D341Med (cell line): ENCODE data around the gene UBE2L3.
"Not testable (repeated sequence)": the region's sequence is repeated elsewhere in the genome, so short reads cannot be mapped to it uniquely, and the experiment has no call there.

ENCODE experiments used
- DNase-seq: peaks from one replicate; pipeline ENCODE4 v3.0.0; 2012; ENCODE audit warnings: low spot score

The UBE2L3 gene

DNA sequence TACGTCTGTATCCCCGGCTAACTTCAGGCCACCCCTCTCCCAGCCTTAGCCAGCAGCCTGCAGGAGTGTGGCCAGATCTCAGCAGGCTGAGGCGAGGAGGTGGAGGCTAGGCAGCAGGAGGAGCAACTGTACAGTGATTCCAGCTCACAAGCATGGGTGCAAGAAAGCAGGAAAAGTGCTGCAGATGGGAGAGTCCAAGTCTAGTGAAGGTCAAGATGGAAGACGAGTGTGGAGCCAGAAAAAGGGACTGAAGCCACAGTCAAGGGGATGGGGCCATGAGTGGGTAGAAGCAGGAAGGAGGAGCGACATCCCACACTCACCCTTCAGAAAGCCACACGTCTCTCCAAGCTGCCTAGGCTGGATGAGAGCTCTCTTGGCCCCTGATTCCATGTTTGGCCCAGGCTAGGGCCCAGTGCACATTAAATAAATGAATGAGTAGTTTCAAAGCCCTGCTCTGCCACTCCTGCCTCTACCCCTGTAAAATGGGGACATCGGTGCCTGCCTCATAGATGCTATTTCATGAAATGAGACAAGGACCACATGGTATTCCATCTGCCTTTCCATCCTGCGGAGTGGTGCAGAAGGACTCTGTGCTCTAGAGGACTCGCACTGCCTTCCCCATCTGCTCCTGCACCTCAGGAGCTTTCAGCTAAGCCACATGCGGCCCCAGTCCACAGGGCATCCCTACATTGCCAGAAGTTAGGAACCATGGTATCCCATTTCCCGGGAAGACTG, 59.4 kb downstream of the UBE2L3 start:
- DNase-seq = peak; percentile 22

GRCh38 chr22:21628386-21629254, 61.1 kb downstream of the UBE2L3 start:
- DNase-seq = peak; percentile 31

GRCh38 chr22:21629255-21630149, 62.0 kb downstream of the UBE2L3 start, which contains the start of gene YDJC:
YDJC (minus strand) TSS chr22:21630022; CDS start chr22:21630014, 8 bp downstream.
- DNase-seq = peak; percentile 98

DNA sequence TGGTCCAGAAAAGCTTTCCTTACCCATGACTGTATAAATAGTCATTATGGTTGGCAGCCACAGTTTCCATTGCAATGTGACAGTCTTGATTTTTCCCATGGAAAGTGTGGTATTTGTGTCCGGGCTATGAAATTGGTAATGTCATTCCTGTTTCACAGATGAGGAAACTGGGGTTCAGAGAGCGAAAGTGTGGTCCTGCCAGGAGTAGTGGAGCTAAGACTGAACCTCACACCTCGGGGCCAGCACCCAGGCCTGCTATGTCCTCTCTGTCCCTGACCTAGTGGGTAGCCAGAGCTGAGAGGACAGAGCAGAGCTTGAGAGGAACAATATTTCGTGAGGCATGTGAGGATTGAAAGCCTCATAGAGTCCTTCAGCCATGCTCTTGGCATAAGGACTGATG, 63.5 kb downstream of the UBE2L3 start:
- no peak for DNase-seq

GRCh38 chr22:21632237-21632895, 64.9 kb downstream of the UBE2L3 start, which contains the start of gene CCDC116:
CCDC116 (plus strand) TSS chr22:21632760; CDS start chr22:21633182, 422 bp downstream.
- DNase-seq = peak; percentile 39

GRCh38 chr22:21632931-21633330, 65.4 kb downstream of the UBE2L3 start:
- no peak for DNase-seq

DNA sequence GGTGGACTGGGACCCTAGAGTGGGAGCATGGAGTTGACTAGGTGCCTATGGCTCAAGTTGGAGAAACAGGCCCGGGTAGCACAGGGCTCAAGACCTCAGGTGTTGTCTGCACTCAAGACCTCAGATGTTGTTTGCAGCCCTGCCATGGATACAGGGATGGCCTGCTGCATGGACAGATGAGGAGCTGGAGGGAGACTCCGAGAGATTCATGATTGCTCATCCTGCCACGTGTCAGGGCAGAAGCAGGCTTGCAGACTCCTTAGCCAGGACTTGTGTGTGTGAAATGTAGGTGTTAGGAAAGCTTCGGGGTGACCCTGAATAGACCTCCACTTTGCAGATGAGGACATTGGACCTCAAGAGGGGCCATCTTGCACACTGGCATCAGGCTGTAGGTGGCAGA, 66.0 kb downstream of the UBE2L3 start:
- no peak for DNase-seq

DNA sequence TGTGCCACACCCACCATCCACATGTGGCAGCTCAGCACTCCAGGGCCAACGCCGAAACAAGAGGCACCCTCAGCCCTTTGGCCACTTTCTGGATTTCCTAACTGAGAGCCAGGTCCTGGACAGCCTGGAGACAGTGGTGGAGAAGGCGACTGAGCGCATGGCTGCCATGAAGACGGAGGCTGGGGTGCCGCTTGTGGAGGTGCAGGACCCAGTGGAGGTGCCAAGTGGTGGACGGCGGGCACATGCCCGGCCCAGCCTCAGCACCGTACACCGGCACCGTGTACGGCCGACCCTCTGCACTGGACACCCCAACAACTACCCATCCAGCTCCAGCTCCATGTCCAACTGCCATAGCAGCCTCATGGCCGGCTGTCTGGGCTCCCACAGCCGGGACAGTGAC, 66.6 kb downstream of the UBE2L3 start:
- no peak for DNase-seq

- no peak for DNase-seq
These were observed 67.3 kb downstream of the UBE2L3 start for GRCh38 chr22:21634844-21635243.

- DNase-seq = no peak
These were observed 68.4 kb downstream of the UBE2L3 start for GRCh38 chr22:21635771-21636510.

DNA sequence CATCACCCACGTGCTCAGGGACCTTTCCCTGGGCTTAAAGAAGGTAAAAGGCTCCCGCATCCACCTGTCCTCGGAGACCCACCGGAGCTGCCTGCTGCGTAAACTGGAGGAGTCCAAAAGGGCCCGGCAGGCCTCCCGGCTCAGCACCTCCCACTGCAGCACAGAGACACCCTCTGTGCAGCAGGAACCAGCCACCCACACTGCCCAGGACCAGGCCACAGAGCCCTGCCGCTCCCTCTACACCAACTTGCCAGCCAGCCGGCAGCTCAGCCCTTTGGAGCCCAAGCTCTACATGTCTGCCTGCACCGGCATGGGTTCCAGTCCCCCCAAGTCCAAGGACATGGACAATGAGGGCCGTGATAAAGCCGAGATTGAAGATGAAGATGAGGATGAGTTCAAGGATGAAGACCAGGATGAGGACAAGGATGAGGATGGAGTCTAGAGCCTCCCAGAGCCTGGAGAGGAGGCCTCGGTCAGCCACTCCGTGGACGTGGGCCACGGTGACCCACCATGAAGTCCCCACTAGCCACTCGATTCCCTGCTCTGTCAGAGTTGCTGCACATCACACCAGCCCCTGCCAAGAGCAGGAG, 69.2 kb downstream of the UBE2L3 start:
- DNase-seq = no peak

DNA sequence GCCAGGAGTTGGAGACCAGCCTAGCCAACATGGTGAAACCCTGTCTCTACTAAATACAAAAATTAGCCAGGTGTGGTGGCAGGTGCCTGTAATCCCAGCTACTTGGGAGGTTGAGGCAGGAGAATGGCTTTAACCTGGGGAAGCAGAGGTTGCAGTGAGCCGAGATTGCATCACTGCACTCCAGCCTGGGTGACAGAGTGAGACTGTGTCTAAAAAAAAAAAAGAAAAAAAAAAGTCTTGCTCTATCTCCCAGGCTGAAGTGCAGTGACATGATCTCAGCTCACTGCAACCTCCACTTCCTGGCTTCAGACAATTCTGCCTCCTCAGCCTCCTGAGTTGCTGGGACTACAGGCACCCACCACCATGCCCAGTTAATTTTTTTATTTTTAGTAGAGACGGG, 69.9 kb downstream of the UBE2L3 start:
- not testable (repeated sequence) for DNase-seq

DNA sequence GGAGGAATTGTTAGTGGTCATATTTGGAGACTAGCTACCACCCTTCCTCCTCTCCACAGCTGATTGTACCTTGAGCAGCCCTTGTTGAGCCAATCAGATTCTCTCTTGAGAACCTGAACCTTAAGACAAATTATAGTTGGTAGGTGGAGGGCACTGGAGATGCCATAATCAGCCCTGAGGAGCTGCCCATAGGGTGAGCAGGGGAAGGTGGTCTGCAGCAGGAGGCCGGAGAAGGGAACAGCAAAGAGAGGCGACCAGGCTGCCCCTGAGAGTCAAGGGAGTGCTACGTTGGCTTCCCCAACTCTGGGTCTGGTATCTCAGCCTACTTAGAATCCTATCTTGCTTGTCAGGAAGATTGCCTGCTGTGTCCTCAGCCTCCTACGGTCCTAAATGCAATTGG, 71.8 kb downstream of the UBE2L3 start:
- DNase-seq = peak; percentile 12

- DNase-seq = no peak
These were observed 73.3 kb downstream of the UBE2L3 start for GRCh38 chr22:21640810-21641209.

DNA sequence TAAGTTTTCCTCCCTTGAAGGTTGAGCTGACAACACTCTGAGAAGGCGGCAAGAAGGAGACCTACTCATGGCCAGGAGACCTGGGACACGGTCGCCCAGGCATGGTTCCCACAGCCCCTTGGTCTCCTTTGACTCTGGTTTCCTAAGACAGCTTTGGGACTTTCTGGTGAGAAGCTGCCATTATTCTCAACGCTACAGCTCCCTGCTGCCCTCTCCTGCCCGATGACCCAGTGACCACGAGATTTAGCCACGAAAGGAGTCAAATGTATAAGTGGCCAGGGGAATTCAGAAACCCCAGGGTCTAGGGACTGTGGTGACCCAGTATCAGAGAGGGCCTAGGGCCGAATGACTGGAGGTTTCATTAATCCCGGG, 73.9 kb downstream of the UBE2L3 start:
- no peak for DNase-seq

- peak; percentile 98 for DNase-seq
These were observed 74.5 kb downstream of the UBE2L3 start, which contains the start of gene SDF2L1 for GRCh38 chr22:21641789-21642583. SDF2L1 (plus strand) TSS chr22:21642302; CDS start chr22:21642337, 35 bp downstream.

GRCh38 chr22:21642584-21643448, 75.3 kb downstream of the UBE2L3 start:
- DNase-seq = peak; percentile 79
